ENCODE results near the gene FRMD8. TPM values are rescaled to one million over a fixed set of nuclear protein-coding genes. Genes with fewer than 3 reads are reported as not detected.

FRMD8 gene
- total and polyA plus RNA-seq, 9 of the 15 experiments (the other 6 are each of a cell fraction or from before 2014, with no cell fraction given) = 4.5 to 54.5 (median 15.8) TPM

- TF ChIP-seq POLR2AphosphoS5 (IDR thresholded peaks at IDR 0.05; ENCODE audit: control insufficient read depth, insufficient read depth, low read depth, low read length) (peak; percentile 68; the same call in 1 of the 2 replicates), E2F6 (IDR thresholded peaks at IDR 0.05; ENCODE audit: borderline replicate concordance in 1 of 2, extremely low read depth in 1 of 2, insufficient read depth in 1 of 2, insufficient read length in 1 of 2, low read depth in 1 of 2, low read length in 1 of 2, poor library complexity in 1 of 2, severe bottlenecking in 1 of 2) (peak; percentile 18 to 22), ZKSCAN1 (IDR thresholded peaks at IDR 0.05; ENCODE audit: low read depth, low read length) (peak; percentile 97), GTF2B (IDR thresholded peaks at IDR 0.05; ENCODE audit: extremely low read depth, insufficient read length) (no peak), KAT2B (IDR thresholded peaks at IDR 0.05; ENCODE audit: low read depth, low read length) (peak; percentile 12), SPI1 (IDR thresholded peaks at IDR 0.05; ENCODE audit: borderline replicate concordance, low read depth, low read length) (0 out of 2 replicates have a peak, but pooled peaks have one; percentile 14), ZNF140 (CRISPR knock-in tag; IDR thresholded peaks at IDR 0.05) (no peak), CHCHD3 (CRISPR knock-in tag; IDR thresholded peaks at IDR 0.05) (no peak), MYC (IDR thresholded peaks at IDR 0.05; ENCODE audit: low read depth, low read length) (peak; percentile 13; the same call in 1 of the 2 replicates), MYC (CRISPR knock-in tag; IDR thresholded peaks at IDR 0.05; ENCODE audit: borderline replicate concordance, low read depth) (no peak), TCF3 (CRISPR knock-in tag; IDR thresholded peaks at IDR 0.05) (peak; percentile 55), FOXJ2 (tag; IDR thresholded peaks at IDR 0.05) (0 out of 2 replicates have a peak, but pooled peaks have one; percentile 17), EGR1 (conservative IDR thresholded peaks at IDR 0.05) (peak; percentile 38), LCOR (CRISPR knock-in tag; IDR thresholded peaks at IDR 0.05) (no peak), POLR2A (conservative IDR thresholded peaks at IDR 0.05) (0 out of 2 replicates have a peak, but pooled peaks have one; percentile 25), MAZ (CRISPR knock-in tag; conservative IDR thresholded peaks at IDR 0.05 in 1 of 2, IDR thresholded peaks at IDR 0.05 in 1 of 2) (0 out of 4 replicates have a peak, but pooled peaks of 1 of the 2 experiments have one; percentile 30), MAFK (IDR thresholded peaks at IDR 0.05; ENCODE audit: low read length) (no peak), ZBTB7A (IDR thresholded peaks at IDR 0.05; ENCODE audit: borderline replicate concordance, control insufficient read depth, low read depth, low read length) (peak; percentile 86; the same call in 1 of the 2 replicates), CTCFL (IDR thresholded peaks at IDR 0.05; ENCODE audit: borderline replicate concordance, insufficient read depth, low read depth, low read length, poor library complexity, severe bottlenecking) (peak; percentile 36), HBP1 (CRISPR knock-in tag; IDR thresholded peaks at IDR 0.05) (0 out of 2 replicates have a peak, but pooled peaks have one; percentile 11)
Measured at GRCh38 chr11:65448418-65449105, 62.1 kb downstream of the FRMD8 start (continued).

All from K562 (cell line).